H9 (cell line): ENCODE measurements around the gene MAP7. TPM values are rescaled to one million over a fixed set of nuclear protein-coding genes. Genes with fewer than 3 reads are reported as not detected.

ENCODE experiments used
- DNase-seq: peaks from one replicate; pipeline ENCODE4 v3.0.0-alpha.2; 2017
- H2AFZ ChIP-seq: one replicate; pipeline ENCODE4 v1.6.1; 2013; ENCODE audit warnings: mild to moderate bottlenecking, low read length, control low read depth, moderate library complexity
- H2AK5ac ChIP-seq: 2 replicates; pipeline ENCODE4 v1.6.1; 2013; ENCODE audit warnings: low read length, control low read depth, mixed read lengths; ENCODE audit not compliant: insufficient read length
- H2BK120ac ChIP-seq: one replicate; pipeline ENCODE4 v1.6.1; 2013; ENCODE audit warnings: low read depth, mild to moderate bottlenecking, low read length, control low read depth, inconsistent platforms; ENCODE audit not compliant: poor library complexity, severe bottlenecking
- H2BK12ac ChIP-seq: 2 replicates; pipeline ENCODE4 v1.6.1; 2013; ENCODE audit warnings: low read length, control low read depth, mixed read lengths, low read depth; ENCODE audit not compliant: insufficient read length
- H2BK15ac ChIP-seq: 2 replicates; pipeline ENCODE4 v1.6.1; 2013; ENCODE audit warnings: low read depth, low read length, control low read depth
- H2BK20ac ChIP-seq: one replicate; pipeline ENCODE4 v1.6.1; 2013; ENCODE audit warnings: low read depth, mild to moderate bottlenecking, low read length, control low read depth, inconsistent platforms; ENCODE audit not compliant: poor library complexity, severe bottlenecking
- H2BK5ac ChIP-seq: 2 replicates; pipeline ENCODE4 v1.6.1; 2013; ENCODE audit warnings: low read length, control low read depth, mixed read lengths; ENCODE audit not compliant: insufficient read length
- H3K14ac ChIP-seq: 2 replicates; pipeline ENCODE4 v1.6.1; 2013; ENCODE audit warnings: low read length, control low read depth; ENCODE audit not compliant: insufficient read depth
- H3K18ac ChIP-seq: 2 replicates; pipeline ENCODE4 v1.6.1; 2013; ENCODE audit warnings: low read depth, mild to moderate bottlenecking, mixed read lengths, low read length, control low read depth; ENCODE audit not compliant: insufficient read length
- H3K23ac ChIP-seq: 2 replicates; pipeline ENCODE4 v1.6.1; 2013; ENCODE audit warnings: low read length, control low read depth, mixed read lengths, low read depth; ENCODE audit not compliant: insufficient read length
- H3K23me2 ChIP-seq: 2 replicates; pipeline ENCODE4 v1.6.1; 2013; ENCODE audit warnings: low read depth, mild to moderate bottlenecking, mixed read lengths, low read length, control low read depth; ENCODE audit not compliant: insufficient read length, poor library complexity, severe bottlenecking
- H3K27ac ChIP-seq: 2 replicates; pipeline ENCODE4 v1.5.1; 2013; ENCODE audit warnings: low read length, control low read depth, mixed read lengths, low read depth; ENCODE audit not compliant: insufficient read length
- H3K27me3 ChIP-seq: 2 replicates; pipeline ENCODE4 v1.6.1; 2013; ENCODE audit warnings: low read length, control low read depth, inconsistent platforms; ENCODE audit not compliant: insufficient read depth
- H3K4ac ChIP-seq: 2 replicates; pipeline ENCODE4 v1.6.1; 2013; ENCODE audit warnings: low read depth, mild to moderate bottlenecking, control low read depth, inconsistent platforms, low read length, moderate library complexity
- H3K4me1 ChIP-seq: 2 replicates; pipeline ENCODE4 v1.6.1; 2013; ENCODE audit warnings: low read length, control low read depth, inconsistent platforms; ENCODE audit not compliant: insufficient read depth
- H3K4me2 ChIP-seq: 2 replicates; pipeline ENCODE4 v1.6.1; 2013; ENCODE audit warnings: low read length, control low read depth, mixed read lengths; ENCODE audit not compliant: insufficient read length, insufficient read depth
- H3K56ac ChIP-seq: 2 replicates; pipeline ENCODE4 v1.6.1; 2013; ENCODE audit warnings: low read depth, mild to moderate bottlenecking, mixed read lengths, low read length, control low read depth; ENCODE audit not compliant: insufficient read length
- H3K79me1 ChIP-seq: 2 replicates; pipeline ENCODE4 v1.6.1; 2013; ENCODE audit warnings: low read depth, mild to moderate bottlenecking, moderate library complexity, low read length, control low read depth, inconsistent platforms; ENCODE audit not compliant: insufficient read depth, poor library complexity, severe bottlenecking
- H3K79me2 ChIP-seq: 2 replicates; pipeline ENCODE4 v1.6.1; 2013; ENCODE audit warnings: low read length, control low read depth, inconsistent platforms; ENCODE audit not compliant: insufficient read depth
- H3K9ac ChIP-seq: 2 replicates; pipeline ENCODE4 v1.6.1; 2013; ENCODE audit warnings: low read length, control low read depth, mixed read lengths; ENCODE audit not compliant: insufficient read length; ENCODE audit errors: extremely low read depth
- H3K9me3 ChIP-seq: one replicate; pipeline ENCODE4 v1.6.1; 2013; ENCODE audit warnings: low read depth, low read length, inconsistent platforms; ENCODE audit not compliant: control insufficient read depth
- H3T11ph ChIP-seq: one replicate; pipeline ENCODE4 v1.6.1; 2013; ENCODE audit warnings: mild to moderate bottlenecking, low read length, control low read depth, inconsistent platforms
- H4K20me1 ChIP-seq: one replicate; pipeline ENCODE4 v1.6.1; 2013; ENCODE audit not compliant: control insufficient read depth, insufficient read length, insufficient read depth
- H4K5ac ChIP-seq: 2 replicates; pipeline ENCODE4 v1.6.1; 2013; ENCODE audit warnings: low read depth, mild to moderate bottlenecking, mixed read lengths, low read length, control low read depth; ENCODE audit not compliant: insufficient read length
- H4K8ac ChIP-seq: replicated peaks from 2 replicates; pipeline ENCODE4 v1.6.1; 2013; ENCODE audit warnings: low read length, control low read depth, mixed read lengths, low read depth; ENCODE audit not compliant: insufficient read length
- H4K91ac ChIP-seq: 2 replicates; pipeline ENCODE4 v1.6.1; 2013; ENCODE audit warnings: low read depth, mild to moderate bottlenecking, moderate library complexity, mixed read lengths, low read length, control low read depth; ENCODE audit not compliant: insufficient read length
- H3K27ac Mint-ChIP-seq, 3 experiments: 2 replicates in 2 of 3; 3 replicates in 1 of 3; pipeline ENCODE4 v1.8.0; 2020 to 2021; ENCODE audit warnings: mixed read lengths in 3 of 3, mild to moderate bottlenecking in 1 of 3, moderate library complexity in 1 of 3
- H3K27me3 Mint-ChIP-seq: 2 replicates; pipeline ENCODE4 v1.8.0; 2021; ENCODE audit warnings: low read depth, mild to moderate bottlenecking, moderate library complexity, mixed read lengths
- H3K36me3 Mint-ChIP-seq, 3 experiments: 2 replicates in 2 of 3; 3 replicates in 1 of 3; pipeline ENCODE4 v1.8.0; 2020 to 2021; ENCODE audit warnings: low read depth in 3 of 3, mixed read lengths in 3 of 3; ENCODE audit not compliant: insufficient read depth in 1 of 3
- H3K4me1 Mint-ChIP-seq, 2 experiments: 2 replicates each; pipeline ENCODE4 v1.8.0; 2020; ENCODE audit warnings: mixed read lengths in 2 of 2
- H3K4me3 Mint-ChIP-seq, 2 experiments: 2 replicates in 1 of 2; 3 replicates in 1 of 2; pipeline ENCODE4 v1.8.0; 2020 to 2021; ENCODE audit warnings: mild to moderate bottlenecking in 2 of 2, mixed read lengths in 2 of 2, moderate library complexity in 1 of 2
- H3K9me3 Mint-ChIP-seq, 2 experiments: 2 replicates in 1 of 2; 3 replicates in 1 of 2; pipeline ENCODE4 v1.8.0; 2020; ENCODE audit warnings: mild to moderate bottlenecking in 2 of 2, mixed read lengths in 2 of 2, moderate library complexity in 1 of 2
- CTCF ChIP-seq: fragments of 200-600 bp; sonication (generic); conservative IDR thresholded peaks from 3 replicates; pipeline ENCODE4 v1.8.0; 2021; ENCODE audit warnings: antibody characterized with exemption, mild to moderate bottlenecking
- total RNA-seq: library from RNA; stranded (reverse); gene quantifications from 2 replicates; pipeline ENCODE4 v1.2.1, GENCODE V29; 2021

MAP7 gene
- total RNA-seq, 1 experiment from 2014 or later = 51.1 TPM

GRCh38 chr6:136571496-136571895, 21.3 kb upstream of the MAP7 start:
- Histone ChIP-seq H3K23ac (no peak overlapping the region), H2BK12ac (no peak overlapping the region), H2BK20ac (no peak overlapping the region), H3K4me2 (no peak overlapping the region), H3T11ph (no peak overlapping the region), H2AFZ (no peak overlapping the region), H2AK5ac (no peak overlapping the region), H4K20me1 (no peaks in the 10 kb centered on the region), H3K4me1 (no peaks in the 10 kb centered on the region), H3K18ac (no peak overlapping the region), H3K56ac (no peak overlapping the region), H3K79me2 (no peaks in the 10 kb centered on the region), H3K27ac (no peak overlapping the region), H4K91ac (no peak overlapping the region), H3K4ac (no peak overlapping the region), H4K5ac (no peak overlapping the region), H3K27me3 (no peaks in the 10 kb centered on the region), H2BK120ac (no peak overlapping the region), H4K8ac (no peak overlapping the region), H2BK15ac (no peak overlapping the region), H3K9me3 (peaks cover 11% of the 10 kb centered on the region), H3K9ac (no peak overlapping the region), H3K79me1 (no peaks in the 10 kb centered on the region), H3K23me2 (no peaks in the 10 kb centered on the region), H3K14ac (no peak overlapping the region), H2BK5ac (no peak overlapping the region)
- Mint-ChIP-seq H3K4me3 (no peak overlapping the region), H3K4me1 (peaks cover 7 to 8% of the 10 kb centered on the region in 2 experiments), H3K27me3 (no peaks in the 10 kb centered on the region), H3K27ac (no peak overlapping the region), H3K36me3 (peaks cover 10 to 27% (median 26%) of the 10 kb centered on the region in 3 experiments), H3K9me3 (peaks cover 21 to 24% of the 10 kb centered on the region in 2 experiments)
- no peak for DNase-seq
- no peak for TF ChIP-seq CTCF
